GM04503 (cell line): Measurements from ENCODE around the gene CCDC192.

ENCODE experiments used
- DNase-seq: peaks from one replicate; pipeline ENCODE4 v3.0.0-alpha.2; 2012; ENCODE audit warnings: low read depth

The CCDC192 gene

GRCh38 chr5:127985811-127986325, 282.7 kb downstream of the CCDC192 start:
- no peak for DNase-seq

GRCh38 chr5:127987354-127988145, 284.4 kb downstream of the CCDC192 start:
- peak; percentile 4 for DNase-seq

- DNase-seq: peak; percentile 47
Observed at GRCh38 chr5:127988146-127988760, 285.1 kb downstream of the CCDC192 start.
